Measurements from ENCODE around the gene PTPRCAP.

The PTPRCAP gene

GRCh38 chr11:67389477-67389876 is 48.0 kb downstream of the PTPRCAP start:
- TF ChIP-seq RAD21 (IDR thresholded peaks at IDR 0.05; ENCODE audit: low read depth) (peak; percentile 52), MAX (IDR thresholded peaks at IDR 0.05) (no peak)

GRCh38 chr11:67387518-67387917 is 50.0 kb downstream of the PTPRCAP start:
- no peak for TF ChIP-seq ZBTB7A (IDR thresholded peaks at IDR 0.05; ENCODE audit: low read depth)
- TF ChIP-seq TCF12 (IDR thresholded peaks at IDR 0.05; ENCODE audit: low read depth): no peak
- TF ChIP-seq TEAD4 (IDR thresholded peaks at IDR 0.05): no peak
- TF ChIP-seq TAF1 (IDR thresholded peaks at IDR 0.05; ENCODE audit: low read depth): no peak
- TF ChIP-seq RAD21 (IDR thresholded peaks at IDR 0.05; ENCODE audit: low read depth): no peak
- TF ChIP-seq CEBPB (IDR thresholded peaks at IDR 0.05): no peak
- TF ChIP-seq MAX (IDR thresholded peaks at IDR 0.05): no peak
- TF ChIP-seq EGR1 (IDR thresholded peaks at IDR 0.05): no peak
- TF ChIP-seq CREB1 (IDR thresholded peaks at IDR 0.05; ENCODE audit: low read depth): no peak
- no peak for TF ChIP-seq EP300 (IDR thresholded peaks at IDR 0.05; ENCODE audit: borderline replicate concordance)
- TF ChIP-seq FOXM1 (IDR thresholded peaks at IDR 0.05; ENCODE audit: borderline replicate concordance, low read depth): no peak

- no peak for TF ChIP-seq TCF12 (IDR thresholded peaks at IDR 0.05; ENCODE audit: low read depth)
- no peak for TF ChIP-seq TAF1 (IDR thresholded peaks at IDR 0.05; ENCODE audit: low read depth)
- no peak for TF ChIP-seq TEAD4 (IDR thresholded peaks at IDR 0.05)
- no peak for TF ChIP-seq USF1 (IDR thresholded peaks at IDR 0.05)
- no peak for TF ChIP-seq ZBTB7A (IDR thresholded peaks at IDR 0.05; ENCODE audit: low read depth)
- TF ChIP-seq NFIC (IDR thresholded peaks at IDR 0.05): no peak
- TF ChIP-seq REST (IDR thresholded peaks at IDR 0.05; ENCODE audit: low read depth): no peak
- no peak for TF ChIP-seq CREB1 (IDR thresholded peaks at IDR 0.05; ENCODE audit: low read depth)
- TF ChIP-seq EGR1 (IDR thresholded peaks at IDR 0.05): no peak
- TF ChIP-seq FOXM1 (IDR thresholded peaks at IDR 0.05; ENCODE audit: borderline replicate concordance, low read depth): no peak
- no peak for TF ChIP-seq YY1 (IDR thresholded peaks at IDR 0.05; ENCODE audit: low read depth)
- no peak for TF ChIP-seq EP300 (IDR thresholded peaks at IDR 0.05; ENCODE audit: borderline replicate concordance)
- no peak for TF ChIP-seq MAX (IDR thresholded peaks at IDR 0.05)
- TF ChIP-seq CEBPB (IDR thresholded peaks at IDR 0.05): no peak
- TF ChIP-seq RAD21 (IDR thresholded peaks at IDR 0.05; ENCODE audit: low read depth): no peak
These were observed 50.4 kb downstream of the PTPRCAP start for GRCh38 chr11:67387069-67387468.
